ENCODE measurements around the gene MAML2. TPM values are rescaled to one million over a fixed set of nuclear protein-coding genes. Genes with fewer than 3 reads are reported as not detected.

The MAML2 gene
- total RNA-seq, 1 experiment from 2014 or later, result 2.7 TPM

DNA sequence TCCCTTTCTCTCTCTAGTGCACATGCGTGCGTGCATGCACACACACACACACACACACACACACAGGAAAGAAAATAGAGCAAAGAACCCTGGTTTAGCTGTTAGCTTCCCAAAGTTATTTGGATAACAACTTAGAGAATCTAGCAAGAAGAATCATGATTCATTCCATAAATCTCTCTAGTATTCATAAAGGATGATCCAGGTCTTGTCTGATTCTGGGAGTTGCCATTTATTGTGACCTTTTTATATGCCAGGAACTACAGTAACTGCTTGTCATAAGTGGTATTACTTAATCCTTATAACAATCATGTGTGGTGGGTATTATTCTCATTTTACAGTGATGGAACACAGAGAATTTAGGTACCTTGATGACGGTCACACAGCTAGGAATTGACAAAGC, 277.6 kb downstream of the MAML2 start:
- Histone ChIP-seq H3K79me1 (ENCODE audit: insufficient read depth, low read depth, low read length, poor library complexity, severe bottlenecking) (no peaks in the 10 kb centered on the region), H3K4ac (ENCODE audit: low read depth, low read length) (no peak overlapping the region), H3K27me3 (ENCODE audit: insufficient read depth, low read length) (no peaks in the 10 kb centered on the region), H2BK20ac (ENCODE audit: low read depth, low read length, poor library complexity, severe bottlenecking) (no peak overlapping the region), H2BK5ac (ENCODE audit: insufficient read length, low read length) (no peak overlapping the region), H2BK15ac (ENCODE audit: low read depth, low read length) (no peak overlapping the region), H2AFZ (ENCODE audit: low read length) (no peak overlapping the region), H3K27ac (ENCODE audit: insufficient read length, low read depth, low read length) (no peak overlapping the region), H3K4me1 (ENCODE audit: insufficient read depth, low read length) (no peaks in the 10 kb centered on the region; the same call in 1 of the 2 replicates), H3K4me2 (ENCODE audit: insufficient read depth, insufficient read length, low read length) (no peak overlapping the region), H3K18ac (ENCODE audit: insufficient read length, low read depth, low read length) (no peak overlapping the region), H4K8ac (replicated peaks; ENCODE audit: insufficient read length, low read depth, low read length) (no peak overlapping the region), H4K20me1 (ENCODE audit: control insufficient read depth, insufficient read depth, insufficient read length) (no peaks in the 10 kb centered on the region), H3K14ac (ENCODE audit: insufficient read depth, low read length) (no peak overlapping the region), H4K91ac (ENCODE audit: insufficient read length, low read depth, low read length) (no peak overlapping the region), H4K5ac (ENCODE audit: insufficient read length, low read depth, low read length) (no peak overlapping the region), H2AK5ac (ENCODE audit: insufficient read length, low read length) (no peak overlapping the region), H2BK12ac (ENCODE audit: insufficient read length, low read depth, low read length) (no peak overlapping the region), H2BK120ac (ENCODE audit: low read depth, low read length, poor library complexity, severe bottlenecking) (no peak overlapping the region), H3T11ph (ENCODE audit: low read length) (no peak overlapping the region), H3K9ac (ENCODE audit: extremely low read depth, insufficient read length, low read length) (no peak overlapping the region), H3K79me2 (ENCODE audit: insufficient read depth, low read length) (no peaks in the 10 kb centered on the region), H3K23ac (ENCODE audit: insufficient read length, low read depth, low read length) (no peak overlapping the region), H3K9me3 (ENCODE audit: control insufficient read depth, low read depth, low read length) (no peaks in the 10 kb centered on the region), H3K23me2 (ENCODE audit: insufficient read length, low read depth, low read length, poor library complexity, severe bottlenecking) (no peaks in the 10 kb centered on the region), H3K56ac (ENCODE audit: insufficient read length, low read depth, low read length) (no peak overlapping the region)
- Mint-ChIP-seq H3K27me3 (ENCODE audit: low read depth) (no peaks in the 10 kb centered on the region), H3K4me3 (no peak overlapping the region), H3K27ac (no peak overlapping the region), H3K9me3 (no peaks in the 10 kb centered on the region), H3K36me3 (ENCODE audit: insufficient read depth in 1 of 3, low read depth in 3 of 3) (no peaks in the 10 kb centered on the region), H3K4me1 (peaks cover 0 to 4% of the 10 kb centered on the region in 2 experiments; a peak in 2 of 4 replicates)
- no CpG with 5 or more reads among the region's 3 CpGs for WGBS (ENCODE audit: extremely low coverage, insufficient read length, low lambda C conversion rate)
- TF ChIP-seq, protein P1, sequence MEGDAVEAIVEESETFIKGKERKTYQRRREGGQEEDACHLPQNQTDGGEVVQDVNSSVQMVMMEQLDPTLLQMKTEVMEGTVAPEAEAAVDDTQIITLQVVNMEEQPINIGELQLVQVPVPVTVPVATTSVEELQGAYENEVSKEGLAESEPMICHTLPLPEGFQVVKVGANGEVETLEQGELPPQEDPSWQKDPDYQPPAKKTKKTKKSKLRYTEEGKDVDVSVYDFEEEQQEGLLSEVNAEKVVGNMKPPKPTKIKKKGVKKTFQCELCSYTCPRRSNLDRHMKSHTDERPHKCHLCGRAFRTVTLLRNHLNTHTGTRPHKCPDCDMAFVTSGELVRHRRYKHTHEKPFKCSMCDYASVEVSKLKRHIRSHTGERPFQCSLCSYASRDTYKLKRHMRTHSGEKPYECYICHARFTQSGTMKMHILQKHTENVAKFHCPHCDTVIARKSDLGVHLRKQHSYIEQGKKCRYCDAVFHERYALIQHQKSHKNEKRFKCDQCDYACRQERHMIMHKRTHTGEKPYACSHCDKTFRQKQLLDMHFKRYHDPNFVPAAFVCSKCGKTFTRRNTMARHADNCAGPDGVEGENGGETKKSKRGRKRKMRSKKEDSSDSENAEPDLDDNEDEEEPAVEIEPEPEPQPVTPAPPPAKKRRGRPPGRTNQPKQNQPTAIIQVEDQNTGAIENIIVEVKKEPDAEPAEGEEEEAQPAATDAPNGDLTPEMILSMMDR (conservative IDR thresholded peaks at IDR 0.05), result no peak
- no peak for DNase-seq
